ENCODE data around the gene NR4A3. TPM values are rescaled to one million over a fixed set of nuclear protein-coding genes. Genes with fewer than 3 reads are reported as not detected.

The NR4A3 gene
- total and polyA plus RNA-seq, 10 of the 15 experiments (the other 5 are each of a cell fraction or from before 2014, with no cell fraction given): 0.04 to 2.1 (median 0.64) TPM; not detected in 1

DNA sequence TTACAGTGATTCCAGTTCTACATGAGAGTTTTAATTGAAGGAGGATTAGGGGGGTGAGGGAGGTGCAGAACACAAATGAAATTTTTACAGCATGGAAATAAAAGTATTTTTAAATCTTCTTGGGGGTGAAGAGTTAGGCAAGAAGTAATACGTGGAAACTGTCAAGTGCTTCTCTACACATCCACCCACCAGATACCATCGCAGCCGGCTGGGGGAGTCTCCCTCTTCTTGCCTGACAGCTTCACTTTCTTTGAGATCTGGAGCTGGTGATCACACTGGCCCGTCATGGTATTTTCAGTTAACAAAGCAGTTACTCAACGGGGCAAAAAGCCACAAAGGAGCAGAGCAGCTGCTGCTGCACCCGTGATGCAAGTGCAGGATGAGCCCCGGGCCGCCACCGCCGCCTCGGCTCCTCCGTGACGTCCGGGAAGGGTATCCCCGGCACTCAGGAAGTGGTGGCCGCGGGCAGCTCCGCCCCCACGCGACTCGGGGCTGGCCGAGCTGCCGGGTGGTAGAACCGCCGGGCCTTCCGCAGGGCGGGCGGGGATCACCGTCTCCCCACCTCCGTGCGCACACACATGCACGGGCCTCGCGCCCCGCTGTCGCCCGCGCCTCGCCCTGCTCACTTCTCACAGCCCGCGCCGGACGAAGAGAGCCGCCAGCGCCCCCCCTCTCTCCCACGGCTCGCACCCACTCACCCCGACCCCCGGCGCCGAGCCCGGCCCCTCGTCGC is 2.4 kb upstream of the NR4A3 start (continued):
- TF ChIP-seq ZNF687 (IDR thresholded peaks at IDR 0.05): peak; percentile 76
- TF ChIP-seq IKZF1 (conservative IDR thresholded peaks at IDR 0.05): peak; percentile 92
- peak; percentile 71 for TF ChIP-seq MYC (IDR thresholded peaks at IDR 0.05; ENCODE audit: insufficient read depth, insufficient read length, insufficient replicate concordance, low read length, severe bottlenecking)
- no peak for TF ChIP-seq HDAC2 (IDR thresholded peaks at IDR 0.05)
- peak; percentile 32 for TF ChIP-seq SPI1 (IDR thresholded peaks at IDR 0.05; ENCODE audit: borderline replicate concordance, insufficient read depth, low read depth, low read length)
- TF ChIP-seq MEF2A (IDR thresholded peaks at IDR 0.05; ENCODE audit: insufficient read depth, low read depth, low read length): peak; percentile 67
- peak; percentile 94 for TF ChIP-seq TBL1XR1 (IDR thresholded peaks at IDR 0.05; ENCODE audit: low read depth, low read length)
- TF ChIP-seq ELK1 (IDR thresholded peaks at IDR 0.05; ENCODE audit: low read depth, low read length): no peak; the same call in 1 of the 2 replicates
- TF ChIP-seq KDM1A (IDR thresholded peaks at IDR 0.05; ENCODE audit: borderline replicate concordance): no peak
- TF ChIP-seq, protein P1, sequence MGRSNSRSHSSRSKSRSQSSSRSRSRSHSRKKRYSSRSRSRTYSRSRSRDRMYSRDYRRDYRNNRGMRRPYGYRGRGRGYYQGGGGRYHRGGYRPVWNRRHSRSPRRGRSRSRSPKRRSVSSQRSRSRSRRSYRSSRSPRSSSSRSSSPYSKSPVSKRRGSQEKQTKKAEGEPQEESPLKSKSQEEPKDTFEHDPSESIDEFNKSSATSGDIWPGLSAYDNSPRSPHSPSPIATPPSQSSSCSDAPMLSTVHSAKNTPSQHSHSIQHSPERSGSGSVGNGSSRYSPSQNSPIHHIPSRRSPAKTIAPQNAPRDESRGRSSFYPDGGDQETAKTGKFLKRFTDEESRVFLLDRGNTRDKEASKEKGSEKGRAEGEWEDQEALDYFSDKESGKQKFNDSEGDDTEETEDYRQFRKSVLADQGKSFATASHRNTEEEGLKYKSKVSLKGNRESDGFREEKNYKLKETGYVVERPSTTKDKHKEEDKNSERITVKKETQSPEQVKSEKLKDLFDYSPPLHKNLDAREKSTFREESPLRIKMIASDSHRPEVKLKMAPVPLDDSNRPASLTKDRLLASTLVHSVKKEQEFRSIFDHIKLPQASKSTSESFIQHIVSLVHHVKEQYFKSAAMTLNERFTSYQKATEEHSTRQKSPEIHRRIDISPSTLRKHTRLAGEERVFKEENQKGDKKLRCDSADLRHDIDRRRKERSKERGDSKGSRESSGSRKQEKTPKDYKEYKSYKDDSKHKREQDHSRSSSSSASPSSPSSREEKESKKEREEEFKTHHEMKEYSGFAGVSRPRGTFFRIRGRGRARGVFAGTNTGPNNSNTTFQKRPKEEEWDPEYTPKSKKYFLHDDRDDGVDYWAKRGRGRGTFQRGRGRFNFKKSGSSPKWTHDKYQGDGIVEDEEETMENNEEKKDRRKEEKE (IDR thresholded peaks at IDR 0.05): no peak
- peak; percentile 87 for TF ChIP-seq BCL3 (IDR thresholded peaks at IDR 0.05; ENCODE audit: borderline replicate concordance, insufficient read depth, low read depth, low read length, poor library complexity, severe bottlenecking)
- no peak for TF ChIP-seq YBX1 (IDR thresholded peaks at IDR 0.05)
- no peak for TF ChIP-seq STAT3 (IDR thresholded peaks at IDR 0.05; ENCODE audit: low read depth, low read length)
- peak; percentile 25; the same call in 1 of the 2 replicates for TF ChIP-seq SMAD5 (IDR thresholded peaks at IDR 0.05; ENCODE audit: low read depth)
- peak; percentile 87 for TF ChIP-seq RELA (IDR thresholded peaks at IDR 0.05; ENCODE audit: borderline replicate concordance, partially characterized antibody)

All from GM12878 (cell line).